Measurements from ENCODE around the gene FAM229A.

The FAM229A gene

DNA sequence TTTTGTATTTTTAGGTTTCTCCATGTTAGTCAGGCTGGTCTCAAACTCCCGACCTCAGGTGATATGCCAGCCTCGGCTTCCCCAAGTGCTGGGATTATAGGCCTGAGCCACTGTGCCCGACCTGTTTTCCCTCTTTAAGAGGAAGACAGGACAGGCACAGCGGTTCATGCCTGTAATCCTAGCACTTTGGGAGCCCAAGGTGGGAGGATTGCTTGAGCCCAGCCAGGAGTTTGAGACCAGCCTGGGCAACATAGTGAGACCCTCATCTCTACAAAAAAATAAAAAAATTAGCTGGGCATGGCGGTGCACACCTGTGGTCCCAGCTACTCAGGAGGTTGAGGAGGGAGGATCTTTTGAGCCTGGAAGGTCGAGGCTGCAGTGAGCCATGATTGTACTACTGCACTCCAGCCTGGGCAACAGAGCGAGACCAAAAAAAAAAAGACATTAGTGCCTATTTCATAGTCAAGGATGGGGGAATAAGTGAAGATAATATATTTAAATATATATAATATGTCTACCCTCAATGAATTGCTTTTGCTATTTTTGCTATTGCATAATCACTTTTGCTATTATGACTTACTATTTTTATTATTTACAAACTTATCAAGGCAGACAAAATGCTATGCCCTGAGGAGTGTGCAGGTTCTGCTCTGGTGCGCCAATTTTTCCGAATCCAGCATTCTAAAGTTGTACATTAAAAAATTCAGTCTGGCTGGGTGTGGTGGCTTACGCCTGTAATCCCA lies 44.0 kb downstream of the FAM229A start:
- Histone ChIP-seq H3K36me3 (ENCODE audit: control insufficient read depth, insufficient read depth, low read length) (peaks cover 63% of the 10 kb centered on the region), H3K27ac (ENCODE audit: low read depth, low read length, severe bottlenecking) (no peak overlapping the region), H3K9me3 (ENCODE audit: control insufficient read depth, low read length) (no peaks in the 10 kb centered on the region), H3K4me1 (ENCODE audit: control insufficient read depth, insufficient read depth, low read length, poor library complexity, severe bottlenecking) (peaks cover 10% of the 10 kb centered on the region), H3K4me3 (ENCODE audit: extremely low read depth, insufficient read depth, low read length, poor library complexity, severe bottlenecking) (no peak overlapping the region)
- WGBS, 2 experiments (ENCODE audit: insufficient coverage in 2 of 2), result 96 to 99% methylated on average over 8 to 9 of the region's 10 CpGs

DNA sequence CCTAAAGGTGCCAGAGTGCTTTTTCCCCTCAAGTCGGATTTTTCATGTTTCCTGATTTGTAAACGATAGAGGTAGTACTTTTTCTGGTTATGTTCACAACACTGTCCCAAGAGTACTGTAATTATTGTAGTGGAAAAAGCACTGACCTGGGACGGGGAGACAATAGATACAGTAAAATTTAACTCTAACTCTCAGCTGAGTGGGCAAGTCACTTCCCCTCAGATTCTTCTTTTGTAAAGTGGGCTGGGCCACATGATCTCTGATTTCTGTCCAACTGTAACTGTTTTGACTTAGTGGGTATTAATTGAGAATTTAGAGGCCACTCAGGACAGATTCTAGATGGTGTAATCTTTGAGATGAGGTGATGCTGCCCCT lies 45.4 kb downstream of the FAM229A start:
- no peak overlapping the region for H3K4me3 ChIP-seq (ENCODE audit: extremely low read depth, insufficient read depth, low read length, poor library complexity, severe bottlenecking)
- H3K36me3 ChIP-seq (ENCODE audit: control insufficient read depth, insufficient read depth, low read length), result peaks cover 53% of the 10 kb centered on the region
- H3K4me1 ChIP-seq (ENCODE audit: control insufficient read depth, insufficient read depth, low read length, poor library complexity, severe bottlenecking), result peaks cover 9% of the 10 kb centered on the region
- WGBS, 2 experiments (ENCODE audit: insufficient coverage in 2 of 2), result no CpG with 5 or more reads among the region's 3 CpGs
- H3K27ac ChIP-seq (ENCODE audit: low read depth, low read length, severe bottlenecking), result no peak overlapping the region
- H3K9me3 ChIP-seq (ENCODE audit: control insufficient read depth, low read length), result no peaks in the 10 kb centered on the region

DNA sequence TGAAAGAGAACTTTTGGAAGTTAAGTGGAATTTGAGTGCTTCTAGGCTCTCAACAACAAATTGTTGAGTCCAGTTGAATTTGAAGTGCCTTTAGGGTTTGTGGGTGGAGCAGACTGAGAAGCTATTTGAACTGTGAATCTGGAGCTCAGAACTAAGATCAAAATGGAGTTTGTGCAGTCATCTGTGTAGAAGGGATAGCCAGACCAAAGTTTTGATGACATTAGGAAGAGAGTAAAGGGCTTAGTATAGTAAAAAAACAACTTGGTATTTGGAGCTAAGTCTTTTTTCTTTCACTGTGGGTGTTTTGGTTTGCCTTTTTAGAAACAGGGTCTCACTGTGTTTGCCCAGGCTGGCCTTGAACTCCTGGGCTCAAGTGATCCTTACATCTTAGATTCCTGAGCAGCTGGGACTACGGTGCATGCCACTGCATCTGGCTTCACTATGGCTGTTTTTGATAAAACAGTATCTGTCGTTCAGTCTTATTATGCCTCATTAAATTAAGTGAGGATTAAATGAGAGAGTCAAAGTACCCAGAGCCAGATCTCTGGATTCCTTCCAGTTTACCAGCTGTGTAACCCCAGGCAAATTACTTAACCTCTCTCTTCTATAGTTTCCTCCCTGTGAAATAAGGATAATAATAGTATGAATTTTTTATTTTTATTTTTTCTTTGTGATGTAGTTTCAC lies 50.4 kb downstream of the FAM229A start:
- Histone ChIP-seq H3K36me3 (ENCODE audit: control insufficient read depth, insufficient read depth, low read length) (peaks cover 13% of the 10 kb centered on the region), H3K4me3 (ENCODE audit: extremely low read depth, insufficient read depth, low read length, poor library complexity, severe bottlenecking) (no peak overlapping the region), H3K27ac (ENCODE audit: low read depth, low read length, severe bottlenecking) (no peak overlapping the region), H3K9me3 (ENCODE audit: control insufficient read depth, low read length) (no peaks in the 10 kb centered on the region), H3K4me1 (ENCODE audit: control insufficient read depth, insufficient read depth, low read length, poor library complexity, severe bottlenecking) (peaks cover 5% of the 10 kb centered on the region)
- WGBS, 2 experiments (ENCODE audit: insufficient coverage in 2 of 2), result 100% methylated on average over 1 of the region's 2 CpGs
